ENCODE results near the gene OMD. TPM values are rescaled to one million over a fixed set of nuclear protein-coding genes. Genes with fewer than 3 reads are reported as not detected.

Gene OMD
- total RNA-seq, 1 experiment from 2014 or later, result not detected

GRCh38 chr9:92395617-92396016, 28.7 kb downstream of the OMD start:
- RAD21 ChIA-PET (ENCODE audit: low non-redundant PET in 1 of 2, low total read pairs in 2 of 2, uncharacterized antibody in 2 of 2, unreplicated experiment in 2 of 2), result no interaction called here
- Histone ChIP-seq H3K4me1 (ENCODE audit: control insufficient read depth in 1 of 2, insufficient read depth in 2 of 2, low read length in 2 of 2) (no peaks in the 10 kb centered on the region), H3K9me2 (ENCODE audit: insufficient read depth) (no peaks in the 10 kb centered on the region), H3K27ac (ENCODE audit: low read depth, low read length) (no peak overlapping the region), H2AFZ (ENCODE audit: low read depth, low read length, poor library complexity, severe bottlenecking) (no peak overlapping the region), H3K4me3 (replicated peaks in 1 of 2; ENCODE audit: low read depth in 1 of 2, low read length in 2 of 2) (no peak overlapping the region), H4K20me1 (ENCODE audit: insufficient read depth) (no peaks in the 10 kb centered on the region), H3K4me2 (ENCODE audit: low read length) (no peak overlapping the region), H3K9me3 (ENCODE audit: control insufficient read depth in 1 of 2, insufficient read depth in 1 of 2, low read depth in 1 of 2, low read length in 2 of 2) (no peaks in the 10 kb centered on the region), H3K79me2 (ENCODE audit: insufficient read depth, low read length) (no peaks in the 10 kb centered on the region), H3K9ac (ENCODE audit: low read length) (no peak overlapping the region), H3K27me3 (ENCODE audit: insufficient read depth, low read length) (no peaks in the 10 kb centered on the region), H3K36me3 (ENCODE audit: control insufficient read depth in 1 of 2, insufficient read depth in 2 of 2, low read length in 2 of 2) (no peaks in the 10 kb centered on the region)
- intact Hi-C loops (cut with micrococcal nuclease), result no loop called here
- TF ChIP-seq ZBTB33 (IDR thresholded peaks at IDR 0.05; ENCODE audit: extremely low read depth, insufficient replicate concordance, low read length) (no peak), EZH2phosphoT487 (IDR thresholded peaks at IDR 0.05; ENCODE audit: borderline replicate concordance) (no peak), CTCF (IDR thresholded peaks at IDR 0.05 in 2 of 3, conservative IDR thresholded peaks at IDR 0.05 in 1 of 3; ENCODE audit: borderline replicate concordance in 1 of 3, insufficient read depth in 1 of 3, low read depth in 2 of 3, low read length in 2 of 3) (no peak), YY1 (IDR thresholded peaks at IDR 0.05; ENCODE audit: extremely low read depth, insufficient replicate concordance, low read depth, low read length) (no peak), JUND (IDR thresholded peaks at IDR 0.05) (no peak), CEBPB (IDR thresholded peaks at IDR 0.05; ENCODE audit: low read depth) (no peak), FOSL1 (IDR thresholded peaks at IDR 0.05; ENCODE audit: low read depth) (no peak), SIN3A (IDR thresholded peaks at IDR 0.05; ENCODE audit: low read depth) (no peak), CBX3 (IDR thresholded peaks at IDR 0.05; ENCODE audit: low read depth) (no peak), ZFX (IDR thresholded peaks at IDR 0.05) (no peak), EZH2 (IDR thresholded peaks at IDR 0.05) (no peak), RAD21 (IDR thresholded peaks at IDR 0.05; ENCODE audit: low read depth) (no peak), TCF7L2 (IDR thresholded peaks at IDR 0.05; ENCODE audit: borderline replicate concordance, extremely low read depth, insufficient read depth, insufficient read length) (no peak)
- TF ChIP-seq, protein P1, sequence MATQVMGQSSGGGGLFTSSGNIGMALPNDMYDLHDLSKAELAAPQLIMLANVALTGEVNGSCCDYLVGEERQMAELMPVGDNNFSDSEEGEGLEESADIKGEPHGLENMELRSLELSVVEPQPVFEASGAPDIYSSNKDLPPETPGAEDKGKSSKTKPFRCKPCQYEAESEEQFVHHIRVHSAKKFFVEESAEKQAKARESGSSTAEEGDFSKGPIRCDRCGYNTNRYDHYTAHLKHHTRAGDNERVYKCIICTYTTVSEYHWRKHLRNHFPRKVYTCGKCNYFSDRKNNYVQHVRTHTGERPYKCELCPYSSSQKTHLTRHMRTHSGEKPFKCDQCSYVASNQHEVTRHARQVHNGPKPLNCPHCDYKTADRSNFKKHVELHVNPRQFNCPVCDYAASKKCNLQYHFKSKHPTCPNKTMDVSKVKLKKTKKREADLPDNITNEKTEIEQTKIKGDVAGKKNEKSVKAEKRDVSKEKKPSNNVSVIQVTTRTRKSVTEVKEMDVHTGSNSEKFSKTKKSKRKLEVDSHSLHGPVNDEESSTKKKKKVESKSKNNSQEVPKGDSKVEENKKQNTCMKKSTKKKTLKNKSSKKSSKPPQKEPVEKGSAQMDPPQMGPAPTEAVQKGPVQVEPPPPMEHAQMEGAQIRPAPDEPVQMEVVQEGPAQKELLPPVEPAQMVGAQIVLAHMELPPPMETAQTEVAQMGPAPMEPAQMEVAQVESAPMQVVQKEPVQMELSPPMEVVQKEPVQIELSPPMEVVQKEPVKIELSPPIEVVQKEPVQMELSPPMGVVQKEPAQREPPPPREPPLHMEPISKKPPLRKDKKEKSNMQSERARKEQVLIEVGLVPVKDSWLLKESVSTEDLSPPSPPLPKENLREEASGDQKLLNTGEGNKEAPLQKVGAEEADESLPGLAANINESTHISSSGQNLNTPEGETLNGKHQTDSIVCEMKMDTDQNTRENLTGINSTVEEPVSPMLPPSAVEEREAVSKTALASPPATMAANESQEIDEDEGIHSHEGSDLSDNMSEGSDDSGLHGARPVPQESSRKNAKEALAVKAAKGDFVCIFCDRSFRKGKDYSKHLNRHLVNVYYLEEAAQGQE (IDR thresholded peaks at IDR 0.05; ENCODE audit: low read depth), result no peak
- DNase-seq (ENCODE audit: low read depth, low spot score) (no peak), ATAC-seq (no peak)
- POLR2A ChIA-PET, result no interaction called here
- BruUV-seq (replicated peaks), result no TSS peak
- CTCF ChIA-PET, result no interaction called here
